GM21825 (cell line): ENCODE data around the gene CELF2.

Source experiments
- ATAC-seq: cut with Tn5 transposase; IDR thresholded peaks from one replicate; pipeline ENCODE4 v1.9.1; 2021; ENCODE audit warnings: mild to moderate bottlenecking, moderate library complexity; ENCODE audit not compliant: unreplicated experiment

Gene CELF2

GRCh38 chr10:11150879-11151415, 133.3 kb downstream of the CELF2 start:
- ATAC-seq, result no peak

- ATAC-seq, result no peak
Measured at GRCh38 chr10:11152801-11153200, 135.1 kb downstream of the CELF2 start.

GRCh38 chr10:11153245-11153644, 135.6 kb downstream of the CELF2 start:
- no peak for ATAC-seq

- ATAC-seq, result no peak
Measured at GRCh38 chr10:11153766-11154165, 136.1 kb downstream of the CELF2 start.

- peak; percentile 58 for ATAC-seq
Measured at GRCh38 chr10:11154333-11154732, 136.7 kb downstream of the CELF2 start.

- ATAC-seq, result no peak
Measured at GRCh38 chr10:11154849-11155498, 137.3 kb downstream of the CELF2 start.

GRCh38 chr10:11156480-11156879, 138.8 kb downstream of the CELF2 start:
- ATAC-seq, result no peak

- no peak for ATAC-seq
Measured at GRCh38 chr10:11157292-11158076, 139.8 kb downstream of the CELF2 start.

- ATAC-seq, result no peak
Measured at GRCh38 chr10:11158080-11158479, 140.4 kb downstream of the CELF2 start.

- ATAC-seq, result no peak
Measured at GRCh38 chr10:11159543-11160215, 142.0 kb downstream of the CELF2 start.

- no peak for ATAC-seq
Measured at GRCh38 chr10:11161096-11161495, 143.4 kb downstream of the CELF2 start.

- ATAC-seq, result no peak
Measured at GRCh38 chr10:11161910-11162309, 144.2 kb downstream of the CELF2 start.

- ATAC-seq, result peak; percentile 61
Measured at GRCh38 chr10:11162828-11163599, 145.3 kb downstream of the CELF2 start.

GRCh38 chr10:11163780-11164550, 146.3 kb downstream of the CELF2 start:
- ATAC-seq, result no peak

- ATAC-seq, result no peak
Measured at GRCh38 chr10:11164551-11164802, 146.8 kb downstream of the CELF2 start.

GRCh38 chr10:11164803-11165590, 147.3 kb downstream of the CELF2 start:
- ATAC-seq, result peak; percentile 28

GRCh38 chr10:11165591-11166543, 148.2 kb downstream of the CELF2 start:
- peak; percentile 55 for ATAC-seq

GRCh38 chr10:11166550-11166949, 148.9 kb downstream of the CELF2 start:
- no peak for ATAC-seq
